Measurements from ENCODE around the gene SPECC1L.

SPECC1L gene

DNA sequence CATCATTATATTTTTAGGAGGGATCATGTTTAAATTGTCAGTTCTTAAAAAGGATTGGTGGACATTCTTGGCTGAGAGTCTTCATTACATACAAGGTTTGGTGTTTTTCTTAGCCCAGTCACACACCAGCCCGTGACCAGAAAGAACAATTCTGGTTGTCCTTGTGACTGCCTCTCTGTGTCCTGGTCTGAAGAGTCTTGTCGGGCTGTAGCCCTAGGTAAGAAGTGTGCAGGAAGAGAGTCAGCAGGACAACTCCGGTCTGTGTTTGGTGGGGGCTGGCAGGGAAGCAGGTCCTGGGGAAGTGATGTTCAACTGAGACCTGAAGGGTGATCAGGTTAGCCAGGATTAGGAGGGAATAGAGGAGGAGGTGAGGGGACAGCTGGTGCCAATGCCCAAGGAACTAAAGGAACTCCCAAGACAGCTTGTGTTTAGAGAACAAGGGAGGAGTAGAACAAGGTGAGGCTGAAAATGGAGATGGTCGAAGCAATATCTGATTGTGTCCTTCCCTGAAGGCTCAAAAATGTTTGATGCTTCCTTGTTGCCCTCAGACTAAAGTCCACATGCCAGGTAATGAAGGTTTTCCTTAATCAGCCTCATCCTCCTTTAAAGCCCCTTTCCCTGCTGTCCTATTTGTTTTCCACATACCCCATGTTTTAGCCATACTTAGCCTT is 91.5 kb downstream of the SPECC1L start:
- no peak for DNase-seq (ENCODE audit: low read depth in 2 of 2)

DNA sequence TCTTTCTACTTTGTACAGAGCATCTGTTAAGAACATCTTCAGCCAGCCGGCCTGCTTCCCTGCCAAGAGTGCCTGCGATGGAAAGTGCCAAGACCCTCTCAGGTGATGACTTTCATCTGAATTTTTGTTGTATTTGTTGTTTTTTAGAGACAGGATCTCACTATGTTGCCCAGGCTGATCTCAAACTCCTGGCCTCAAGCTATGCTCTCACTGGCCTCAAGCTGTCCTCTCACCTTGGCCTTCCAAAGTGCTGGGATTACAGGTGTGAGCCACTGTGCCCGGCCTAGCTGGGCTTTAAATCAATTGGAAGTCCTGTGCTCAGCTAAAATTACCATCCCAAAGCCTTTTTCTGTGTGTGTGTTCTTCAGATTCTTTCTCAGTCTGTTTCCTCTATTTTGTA is 92.6 kb downstream of the SPECC1L start:
- DNase-seq (ENCODE audit: low read depth in 2 of 2), result no peak

DNA sequence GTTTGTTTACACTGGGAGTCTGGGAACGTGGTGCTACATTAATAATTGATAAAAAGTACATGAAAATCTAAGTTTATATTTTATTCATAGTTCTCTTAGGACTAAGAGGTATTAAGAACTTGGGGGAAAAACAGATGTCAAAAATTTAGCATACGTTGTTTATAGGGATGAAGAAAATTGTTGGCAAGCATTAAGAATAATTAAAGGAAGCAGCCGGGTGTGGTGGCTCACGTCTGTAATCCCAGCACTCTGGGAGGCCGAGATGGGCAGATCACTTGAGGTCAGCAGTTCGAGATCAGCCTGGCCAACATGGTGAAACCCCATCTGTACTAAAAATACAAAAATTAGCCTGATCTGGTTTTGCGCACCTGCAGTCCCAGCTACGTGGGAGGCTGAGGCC is 96.1 kb downstream of the SPECC1L start:
- DNase-seq (ENCODE audit: low read depth in 2 of 2), result no peak

DNA sequence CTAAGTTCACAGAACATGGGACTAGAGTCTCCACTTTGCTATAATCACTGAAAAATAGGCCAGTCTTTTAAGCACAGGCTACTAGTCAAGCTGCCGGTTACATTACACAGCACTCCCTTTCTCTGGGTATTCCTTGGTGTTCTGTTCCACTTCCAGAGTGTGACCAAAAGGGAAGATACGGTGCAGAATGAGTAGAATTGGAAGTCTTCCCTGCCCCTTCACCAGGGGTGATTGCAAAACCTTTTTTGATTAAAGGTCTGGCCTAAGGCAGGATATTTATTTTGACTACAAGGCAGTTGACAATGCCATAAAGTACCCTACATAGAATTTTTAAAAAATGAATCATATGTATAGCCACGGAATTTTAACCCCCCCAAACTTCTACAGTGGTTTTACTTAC is 97.2 kb downstream of the SPECC1L start:
- DNase-seq (ENCODE audit: low read depth in 2 of 2), result no peak

DNA sequence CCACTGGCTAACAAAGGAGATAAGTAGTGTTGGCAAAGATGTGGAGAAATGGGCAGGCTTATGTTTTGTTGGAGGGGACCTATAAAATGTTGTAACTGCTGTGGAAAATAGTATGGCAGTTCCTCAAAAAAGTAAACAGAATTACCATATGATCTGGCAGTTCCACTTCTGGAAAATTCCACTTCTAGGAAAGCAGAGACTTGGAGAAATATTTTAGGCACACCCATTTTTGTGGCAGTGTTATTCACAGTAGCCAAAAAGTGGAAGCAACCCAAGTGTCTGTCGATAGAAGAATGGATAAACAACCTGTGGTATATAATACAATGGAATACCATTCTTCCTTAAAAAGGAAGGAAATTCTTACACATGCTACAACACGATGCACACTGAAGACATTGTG is 99.8 kb downstream of the SPECC1L start:
- DNase-seq (ENCODE audit: low read depth in 2 of 2), result no peak

DNA sequence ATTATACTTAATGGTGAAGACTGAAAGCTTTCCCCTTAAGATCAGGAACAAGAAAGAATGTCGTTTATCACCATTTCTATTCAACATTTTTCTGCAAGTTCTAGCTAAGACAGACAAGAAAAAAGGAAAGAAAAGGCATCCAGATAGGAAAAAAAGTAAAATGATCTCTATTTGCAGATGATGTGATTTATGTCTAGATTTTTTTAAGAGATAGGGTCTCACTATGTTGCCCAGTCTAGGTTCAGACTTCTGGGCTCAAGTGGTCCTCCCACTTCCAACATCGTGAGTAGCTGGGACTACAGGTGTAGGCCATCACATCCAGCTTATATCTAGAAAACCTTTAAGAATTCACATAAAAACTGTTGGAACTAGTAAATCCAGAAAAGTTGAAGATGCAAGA is 105.4 kb downstream of the SPECC1L start:
- DNase-seq (ENCODE audit: low read depth in 2 of 2), result no peak

DNA sequence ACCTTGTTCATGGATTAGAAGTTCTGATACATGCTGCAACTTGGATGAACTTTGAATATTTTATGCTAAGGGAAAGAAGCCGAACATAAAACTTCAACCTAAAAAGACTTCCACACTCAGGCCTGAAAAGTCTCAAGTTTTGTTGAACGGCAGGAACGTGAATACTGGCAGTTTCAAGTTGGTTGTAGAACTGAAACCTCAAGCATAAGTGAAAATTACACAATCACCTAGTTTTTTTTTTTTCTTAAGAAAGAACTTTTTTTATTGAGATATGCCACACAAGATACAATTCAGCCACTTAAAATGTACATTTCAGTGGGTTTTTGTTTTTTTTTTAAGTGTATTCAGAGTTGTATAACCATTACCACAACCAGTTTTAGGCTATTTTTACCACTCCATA is 106.0 kb downstream of the SPECC1L start:
- DNase-seq (ENCODE audit: low read depth in 2 of 2), result no peak

DNA sequence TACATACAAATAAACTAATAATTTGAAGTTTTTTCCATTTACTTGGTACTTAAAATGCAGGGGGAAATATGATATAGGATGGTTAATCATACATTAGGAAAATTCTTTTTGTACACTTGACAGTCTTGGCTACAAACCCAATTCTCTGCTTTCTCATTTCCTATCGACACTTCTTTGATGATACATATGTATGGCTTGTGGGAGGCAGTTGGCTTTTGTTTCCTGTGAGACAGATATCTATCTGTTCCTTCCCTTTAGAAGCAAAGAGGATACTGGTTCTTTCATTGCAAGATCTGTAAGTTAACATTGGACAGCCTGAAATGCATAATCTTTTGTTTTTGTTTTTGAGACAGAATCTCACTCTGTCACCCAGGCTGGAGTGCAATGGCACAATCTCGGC is 108.9 kb downstream of the SPECC1L start:
- no peak for DNase-seq (ENCODE audit: low read depth in 2 of 2)

DNA sequence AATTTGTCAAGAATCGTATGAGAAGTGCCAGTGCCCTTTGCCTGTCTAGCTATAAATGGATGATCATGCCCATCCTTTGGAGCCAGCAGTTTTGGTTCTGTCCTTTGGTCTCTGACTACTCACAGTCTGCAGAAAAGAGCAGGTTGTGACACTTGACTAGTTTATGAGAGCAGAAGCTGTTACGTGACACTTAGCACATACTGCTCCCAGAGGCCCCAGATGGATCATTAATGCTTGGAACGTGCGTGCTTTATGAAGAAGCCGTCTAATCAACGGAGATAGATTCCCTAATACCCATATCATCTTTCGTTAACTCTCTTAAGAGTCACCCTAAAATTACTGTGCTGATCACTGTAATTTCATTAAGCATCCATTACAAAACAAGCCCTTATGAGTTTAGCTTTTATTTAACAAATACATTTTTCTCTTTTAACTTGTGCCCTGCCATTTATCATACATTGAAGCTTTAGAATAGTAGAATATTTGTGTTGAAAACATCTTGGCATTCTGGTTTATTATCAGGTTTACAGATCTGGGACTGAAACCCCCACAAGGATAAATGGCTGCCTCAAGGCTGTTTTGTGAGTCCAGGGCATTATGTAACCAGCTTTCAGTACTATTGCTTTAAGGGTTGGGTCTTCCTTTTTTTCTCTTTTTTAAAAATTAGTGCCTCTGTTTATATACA is 109.7 kb downstream of the SPECC1L start:
- DNase-seq (ENCODE audit: low read depth in 2 of 2), result no peak

DNA sequence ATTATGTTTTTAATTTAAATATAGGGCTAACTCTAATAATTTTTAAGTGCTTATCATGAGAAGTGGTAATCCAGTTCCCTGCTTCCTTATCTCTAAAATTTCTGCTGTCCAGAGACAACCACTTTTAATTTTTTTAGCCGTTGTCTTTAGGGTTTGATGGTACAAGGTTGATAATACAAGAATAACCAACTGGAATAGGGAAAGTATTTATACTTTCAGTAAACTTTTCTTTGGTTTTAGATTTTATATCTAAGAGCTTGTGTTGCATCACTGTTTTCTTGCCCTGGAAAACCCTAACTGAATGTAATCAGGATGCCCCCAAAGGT is 110.2 kb downstream of the SPECC1L start:
- DNase-seq (ENCODE audit: low read depth in 2 of 2), result no peak

DNA sequence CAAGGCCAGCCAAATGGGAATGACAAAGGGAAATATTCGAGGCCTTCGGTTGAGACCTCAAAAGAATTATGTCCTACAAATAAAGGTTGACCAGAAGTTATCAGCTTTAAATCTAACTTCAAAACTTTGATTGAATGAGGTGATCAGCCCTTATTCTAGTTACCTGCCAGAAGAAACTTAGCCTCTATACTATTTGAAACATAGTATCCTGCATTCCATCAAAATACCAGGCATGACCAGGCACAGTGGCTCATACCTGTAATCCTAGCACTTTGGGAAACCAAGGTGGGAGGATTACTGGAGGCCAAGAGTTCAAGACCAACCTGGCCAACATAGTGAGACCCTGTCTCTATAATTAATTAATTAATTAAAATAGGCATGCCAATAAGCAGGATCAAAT is 112.4 kb downstream of the SPECC1L start:
- no peak for DNase-seq (ENCODE audit: low read depth in 2 of 2)

DNA sequence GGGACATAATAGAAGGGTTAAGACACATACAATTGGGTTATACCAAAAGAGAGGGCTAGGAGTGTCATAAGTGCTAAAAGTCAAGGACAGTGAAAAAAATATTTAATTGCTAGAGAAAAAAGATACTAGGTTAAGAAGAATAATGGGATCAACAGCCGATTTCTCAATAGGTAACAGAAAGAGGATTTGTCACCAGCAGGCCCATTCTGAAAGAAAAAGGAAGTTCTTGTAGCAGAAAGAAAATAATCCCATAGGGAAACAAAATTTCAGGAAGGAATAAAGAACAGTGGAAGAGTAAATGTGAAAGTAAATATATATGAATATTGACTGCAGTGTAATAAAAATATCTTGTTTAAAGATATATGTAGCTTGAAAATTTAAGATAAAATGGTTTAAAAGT is 113.5 kb downstream of the SPECC1L start:
- DNase-seq (ENCODE audit: low read depth in 2 of 2), result no peak

DNA sequence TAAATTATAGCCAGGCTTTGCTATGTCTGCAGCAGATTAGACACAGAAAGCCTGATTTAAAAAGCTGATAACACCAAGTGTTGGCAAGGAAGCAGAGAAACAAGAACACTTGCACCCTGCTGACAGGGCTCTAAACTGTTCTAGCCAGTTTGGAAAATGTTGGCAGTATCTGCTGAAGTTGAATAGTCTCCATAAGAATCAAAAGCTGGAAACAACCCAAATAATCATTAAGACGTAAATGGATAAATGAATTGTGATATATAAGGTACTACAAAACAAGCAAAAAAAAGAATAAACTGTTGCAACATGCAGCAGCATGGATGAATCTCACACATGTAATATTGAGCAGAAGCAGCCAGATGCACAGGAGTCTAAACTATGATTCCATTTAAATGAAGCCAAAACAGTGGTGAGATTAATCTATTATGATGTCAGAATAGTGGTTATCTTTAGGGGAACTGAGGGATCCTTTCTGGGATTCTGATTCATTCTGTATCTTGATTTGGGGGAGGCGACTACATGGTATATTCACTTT is 116.4 kb downstream of the SPECC1L start:
- no peak for DNase-seq (ENCODE audit: low read depth in 2 of 2)

DNA sequence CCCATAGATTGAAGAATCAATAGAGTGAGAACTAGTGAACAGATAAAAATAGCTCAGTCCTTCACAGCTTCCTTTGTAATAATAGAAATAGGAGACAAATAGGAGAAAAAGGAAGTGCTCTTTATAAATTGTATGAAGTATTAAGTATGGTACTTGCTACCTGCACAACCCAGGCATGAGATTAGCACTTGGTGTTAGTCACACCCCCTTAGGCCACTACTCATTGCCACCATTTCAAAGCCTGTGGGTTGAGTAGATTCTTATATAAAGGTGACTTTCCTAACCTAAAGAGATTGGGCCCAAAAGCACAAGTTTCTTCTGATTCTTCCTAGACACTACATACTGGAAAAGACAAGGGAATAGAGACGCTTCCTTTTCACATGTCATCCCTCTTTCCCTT is 119.0 kb downstream of the SPECC1L start:
- no peak for DNase-seq (ENCODE audit: low read depth in 2 of 2)

DNA sequence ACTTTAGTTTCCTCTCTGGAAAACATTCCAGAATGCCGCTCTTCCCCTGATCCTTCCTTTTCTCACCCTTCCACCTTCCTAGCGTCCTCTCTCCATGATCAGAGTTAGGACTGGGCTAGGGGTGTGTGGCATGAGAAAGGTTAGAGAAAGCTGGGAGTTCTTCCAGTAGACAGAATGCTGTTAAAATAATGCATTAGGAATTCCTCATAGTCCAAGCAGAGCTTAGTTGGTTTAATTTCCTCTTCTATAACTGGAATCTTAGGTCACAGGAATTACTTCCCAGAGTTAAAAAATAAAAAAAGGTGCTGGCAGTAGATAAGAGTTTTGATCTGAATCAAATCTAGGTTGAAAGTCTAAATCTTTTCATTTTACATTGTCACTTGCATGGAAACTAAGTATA is 119.5 kb downstream of the SPECC1L start:
- DNase-seq (ENCODE audit: low read depth in 2 of 2), result no peak

DNA sequence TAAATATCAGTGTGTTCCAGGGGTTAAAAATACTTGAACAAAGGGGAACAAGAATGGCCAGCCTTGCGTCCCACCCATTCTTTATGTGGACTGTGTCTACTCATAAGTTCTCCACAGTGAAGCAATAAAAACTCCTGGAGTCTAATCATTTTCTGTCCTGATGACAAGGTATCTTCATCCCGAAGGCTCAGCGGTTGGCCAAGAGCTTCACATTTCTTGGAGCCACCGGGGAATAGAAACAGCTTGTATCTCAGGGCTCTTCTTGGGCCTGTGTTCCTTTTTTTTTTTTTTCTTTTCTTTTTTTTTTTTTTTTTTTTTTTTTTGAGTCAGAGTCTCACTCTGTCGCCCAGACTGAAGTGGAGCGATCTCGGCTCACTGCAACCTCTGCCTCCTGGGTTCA is 119.9 kb downstream of the SPECC1L start:
- no peak for DNase-seq (ENCODE audit: low read depth in 2 of 2)

DNA sequence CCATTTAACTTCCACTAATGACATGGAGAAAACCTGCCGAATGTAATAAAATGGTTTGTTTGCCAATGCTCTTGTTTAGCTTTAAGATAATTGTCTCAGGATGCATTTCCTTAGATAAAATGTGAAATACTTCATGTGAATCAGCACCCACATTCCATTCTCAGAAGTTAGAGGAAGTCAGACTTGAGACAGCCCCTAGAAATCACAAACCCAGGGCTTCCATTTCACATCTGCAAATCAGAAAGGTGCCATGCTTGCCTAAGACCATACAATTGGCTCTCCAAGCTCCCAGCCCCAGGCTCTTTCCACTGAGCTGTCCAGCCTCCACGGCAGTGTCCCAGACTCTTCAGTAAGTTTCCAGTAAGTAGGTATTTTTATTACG is 121.2 kb downstream of the SPECC1L start:
- DNase-seq (ENCODE audit: low read depth in 2 of 2), result no peak

DNA sequence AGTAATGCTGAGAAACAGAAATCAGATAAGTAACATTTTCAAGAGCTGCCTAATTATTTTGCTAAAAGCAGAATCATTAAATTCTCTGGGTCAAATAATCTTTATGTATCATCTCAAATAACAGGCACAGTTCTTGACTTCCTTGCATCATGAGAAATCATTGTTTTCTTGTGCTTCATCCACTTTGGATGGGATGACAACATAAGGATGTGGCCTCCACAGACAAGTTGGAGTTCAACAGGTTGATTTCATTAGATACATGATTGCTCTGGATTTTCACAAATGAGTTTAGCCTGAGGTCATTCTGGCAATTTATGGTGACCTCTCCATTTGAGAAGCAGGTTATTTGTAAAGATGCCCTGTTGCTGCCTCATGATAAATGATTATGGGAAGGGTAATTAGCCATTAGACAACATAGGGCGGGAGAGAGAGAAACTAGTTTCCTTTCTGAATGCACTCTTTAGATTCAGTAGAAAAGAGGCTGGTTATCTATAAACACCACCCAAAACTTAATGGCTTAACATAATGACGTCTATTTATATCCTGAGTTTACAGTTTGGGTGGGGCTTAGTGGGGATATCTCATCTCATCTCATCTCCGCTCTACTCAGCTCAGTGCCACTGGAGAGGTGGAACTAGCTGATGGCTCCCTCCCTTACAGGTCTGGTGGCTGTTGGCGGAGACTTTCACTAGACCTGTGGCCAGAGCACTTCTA is 121.7 kb downstream of the SPECC1L start:
- DNase-seq (ENCODE audit: low read depth in 2 of 2), result no peak

DNA sequence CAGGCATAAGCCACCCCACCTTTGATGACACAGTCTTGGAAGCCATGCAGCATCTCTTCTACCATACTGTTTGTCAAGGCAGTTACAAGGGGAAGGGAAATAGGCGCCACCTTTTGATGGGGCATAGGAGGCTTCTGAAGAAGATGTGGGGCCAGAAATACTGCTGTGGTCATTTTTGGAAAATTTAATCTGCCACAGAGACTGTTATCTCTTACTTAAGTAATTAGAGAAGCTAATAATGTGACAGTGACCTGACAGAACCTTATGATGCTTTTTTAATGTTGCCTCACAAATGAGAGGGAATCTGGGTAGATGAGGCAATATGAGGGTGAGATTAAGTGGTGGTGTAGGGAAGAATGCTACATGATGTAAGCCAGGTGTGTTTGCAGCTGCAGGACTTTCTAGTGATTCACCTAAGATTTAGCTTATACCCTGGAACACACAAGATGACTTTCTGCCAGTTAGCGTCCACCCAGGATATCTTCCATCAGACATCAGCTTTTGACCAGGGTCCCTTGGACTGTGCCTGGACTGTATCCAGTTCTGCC is 122.5 kb downstream of the SPECC1L start:
- no peak for DNase-seq (ENCODE audit: low read depth in 2 of 2)

DNA sequence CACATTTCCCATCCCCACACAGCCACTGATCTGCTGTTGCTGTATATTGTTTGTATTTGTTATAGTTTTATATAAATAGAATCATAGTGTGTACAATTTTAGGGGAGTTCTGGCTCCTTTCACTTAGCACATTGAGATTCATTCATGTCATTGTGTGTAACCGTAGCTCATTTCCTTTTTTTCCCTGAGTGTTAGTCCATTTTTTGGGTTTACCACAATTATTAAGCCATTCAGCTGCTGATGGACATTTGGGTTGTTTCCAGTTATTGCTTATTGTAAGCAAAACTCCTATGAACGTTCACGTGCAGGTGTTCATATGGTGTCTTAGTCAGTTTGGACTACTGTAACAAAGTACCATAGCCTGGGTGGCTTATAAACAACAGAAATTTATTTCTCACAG is 123.2 kb downstream of the SPECC1L start:
- DNase-seq (ENCODE audit: low read depth in 2 of 2), result no peak

DNA sequence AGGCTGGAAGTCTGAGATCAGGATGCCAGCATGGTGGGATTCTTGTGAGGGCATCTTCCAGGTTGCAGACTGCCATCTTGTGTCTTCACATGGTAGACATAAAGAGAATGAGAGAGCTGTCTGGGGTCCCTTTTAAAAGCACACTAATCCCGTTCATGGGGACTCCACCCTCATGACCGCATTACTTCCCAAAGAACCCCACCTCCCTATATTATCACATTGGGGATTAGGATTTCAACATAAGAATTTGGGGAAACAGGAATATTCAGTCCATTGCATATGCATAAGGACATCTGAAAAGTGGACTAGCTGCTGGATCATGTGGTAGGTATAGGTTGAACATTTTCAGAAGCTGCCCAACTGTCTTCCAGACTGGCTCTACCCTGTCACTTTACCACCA is 123.6 kb downstream of the SPECC1L start:
- no peak for DNase-seq (ENCODE audit: low read depth in 2 of 2)

DNA sequence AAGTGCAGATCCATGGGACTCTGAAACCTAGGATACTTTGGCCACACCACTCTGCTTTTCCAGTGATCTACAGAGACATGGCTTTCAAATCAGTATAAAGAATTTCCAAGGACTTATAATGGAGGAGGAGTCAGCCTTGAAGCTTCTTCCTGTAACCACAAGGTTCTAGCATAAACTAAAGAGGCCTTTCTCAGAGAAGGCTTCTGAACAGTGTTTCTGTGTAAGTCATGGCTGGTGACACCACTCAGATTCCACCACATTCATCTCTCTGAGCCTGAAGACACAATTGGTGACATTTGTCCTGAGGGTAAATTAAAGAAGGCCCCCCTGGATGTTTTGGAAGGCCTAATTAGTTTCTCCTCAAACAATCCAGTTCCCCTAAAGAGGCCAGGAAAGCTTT is 127.8 kb downstream of the SPECC1L start:
- no peak for DNase-seq (ENCODE audit: low read depth in 2 of 2)
